Activated naive CD4-positive, alpha-beta T cell treated with anti-CD3 and anti-CD28 coated beads, Interleukin-2, amount 10 ng/mL, durations not matched to agents 7 days and 5 days (primary cell): ENCODE results near the gene PRKN.
A peak's percentile ranks its signal among the peaks of the same experiment; 100 is the strongest.

Source experiments
- CTCF ChIA-PET: fragments of 350-600 bp; sonication (Branson Sonifier 250); formaldehyde crosslinking; loops from one replicate; lab custom pipeline; 2021; ENCODE audit warnings: antibody characterized with exemption; lab: Charles Lee
- DNase-seq: peaks from one replicate; pipeline ENCODE4 v3.0.0-alpha.2; 2020
- H3K27ac Mint-ChIP-seq: one replicate; pipeline ENCODE4 v1.8.0; 2021; ENCODE audit warnings: mild to moderate bottlenecking, moderate library complexity, mixed read lengths
- H3K27me3 Mint-ChIP-seq: one replicate; pipeline ENCODE4 v1.8.0; 2021; ENCODE audit warnings: mild to moderate bottlenecking, mixed read lengths
- H3K36me3 Mint-ChIP-seq: one replicate; pipeline ENCODE4 v1.8.0; 2021; ENCODE audit warnings: mixed read lengths
- H3K4me1 Mint-ChIP-seq: one replicate; pipeline ENCODE4 v1.8.0; 2021; ENCODE audit warnings: mixed read lengths
- H3K4me3 Mint-ChIP-seq: one replicate; pipeline ENCODE4 v1.8.0; 2021; ENCODE audit warnings: mild to moderate bottlenecking, moderate library complexity, mixed read lengths
- H3K9me3 Mint-ChIP-seq: one replicate; pipeline ENCODE4 v1.8.0; 2021; ENCODE audit warnings: mixed read lengths

The PRKN gene

GRCh38 chr6:162488444-162488843 lies 239.1 kb downstream of the PRKN start:
- no peak for DNase-seq
- CTCF ChIA-PET = no interaction called here
- Mint-ChIP-seq H3K9me3 (peaks cover 10% of the 10 kb centered on the region), H3K27ac (no peak overlapping the region), H3K36me3 (no peaks in the 10 kb centered on the region), H3K27me3 (no peaks in the 10 kb centered on the region), H3K4me1 (no peaks in the 10 kb centered on the region), H3K4me3 (no peak overlapping the region)

GRCh38 chr6:162485464-162485863 lies 242.1 kb downstream of the PRKN start:
- H3K9me3 Mint-ChIP-seq = peaks cover 5% of the 10 kb centered on the region
- no peak overlapping the region for H3K4me3 Mint-ChIP-seq
- no peak for DNase-seq
- H3K27ac Mint-ChIP-seq = peak overlapping the region; percentile 72
- no peaks in the 10 kb centered on the region for H3K27me3 Mint-ChIP-seq
- no peaks in the 10 kb centered on the region for H3K4me1 Mint-ChIP-seq
- CTCF ChIA-PET = no interaction called here
- H3K36me3 Mint-ChIP-seq = no peaks in the 10 kb centered on the region

- H3K9me3 Mint-ChIP-seq = peaks cover 5% of the 10 kb centered on the region
- H3K4me1 Mint-ChIP-seq = no peaks in the 10 kb centered on the region
- H3K36me3 Mint-ChIP-seq = no peaks in the 10 kb centered on the region
- no peak for DNase-seq
- CTCF ChIA-PET = no interaction called here
- no peak overlapping the region for H3K4me3 Mint-ChIP-seq
- H3K27ac Mint-ChIP-seq = no peak overlapping the region
- H3K27me3 Mint-ChIP-seq = no peaks in the 10 kb centered on the region
Observed at GRCh38 chr6:162481938-162482337, 245.6 kb downstream of the PRKN start.

- CTCF ChIA-PET = no interaction called here
- Mint-ChIP-seq H3K27me3 (no peaks in the 10 kb centered on the region), H3K36me3 (no peaks in the 10 kb centered on the region), H3K9me3 (peaks cover 5% of the 10 kb centered on the region), H3K4me1 (no peaks in the 10 kb centered on the region), H3K4me3 (no peak overlapping the region), H3K27ac (no peak overlapping the region)
- no peak for DNase-seq
Observed at GRCh38 chr6:162481320-162481719, 246.2 kb downstream of the PRKN start.

- H3K27me3 Mint-ChIP-seq = no peaks in the 10 kb centered on the region
- H3K4me3 Mint-ChIP-seq = no peak overlapping the region
- no peak overlapping the region for H3K27ac Mint-ChIP-seq
- H3K36me3 Mint-ChIP-seq = no peaks in the 10 kb centered on the region
- CTCF ChIA-PET = no interaction called here
- H3K4me1 Mint-ChIP-seq = no peaks in the 10 kb centered on the region
- H3K9me3 Mint-ChIP-seq = peaks cover 9% of the 10 kb centered on the region
- DNase-seq = no peak
Observed at GRCh38 chr6:162478192-162478671, 249.3 kb downstream of the PRKN start.

GRCh38 chr6:162474722-162475121 lies 252.8 kb downstream of the PRKN start:
- H3K27me3 Mint-ChIP-seq = no peaks in the 10 kb centered on the region
- no peaks in the 10 kb centered on the region for H3K4me1 Mint-ChIP-seq
- H3K27ac Mint-ChIP-seq = no peak overlapping the region
- H3K4me3 Mint-ChIP-seq = no peak overlapping the region
- CTCF ChIA-PET = no interaction called here
- no peaks in the 10 kb centered on the region for H3K36me3 Mint-ChIP-seq
- DNase-seq = no peak
- peaks cover 9% of the 10 kb centered on the region for H3K9me3 Mint-ChIP-seq

GRCh38 chr6:162471842-162472241 lies 255.7 kb downstream of the PRKN start:
- no peak for DNase-seq
- Mint-ChIP-seq H3K27me3 (no peaks in the 10 kb centered on the region), H3K4me3 (no peak overlapping the region), H3K27ac (no peak overlapping the region), H3K4me1 (no peaks in the 10 kb centered on the region), H3K9me3 (peaks cover 6% of the 10 kb centered on the region), H3K36me3 (no peaks in the 10 kb centered on the region)
- CTCF ChIA-PET = no interaction called here

GRCh38 chr6:162468326-162468725 lies 259.2 kb downstream of the PRKN start:
- CTCF ChIA-PET = no interaction called here
- Mint-ChIP-seq H3K27ac (no peak overlapping the region), H3K27me3 (no peaks in the 10 kb centered on the region), H3K36me3 (no peaks in the 10 kb centered on the region), H3K4me3 (no peak overlapping the region), H3K9me3 (peaks cover 4% of the 10 kb centered on the region), H3K4me1 (no peaks in the 10 kb centered on the region)
- DNase-seq = no peak

- no peak overlapping the region for H3K27ac Mint-ChIP-seq
- H3K4me3 Mint-ChIP-seq = no peak overlapping the region
- no peak for DNase-seq
- H3K27me3 Mint-ChIP-seq = no peaks in the 10 kb centered on the region
- no peaks in the 10 kb centered on the region for H3K4me1 Mint-ChIP-seq
- H3K9me3 Mint-ChIP-seq = peaks cover 4% of the 10 kb centered on the region
- H3K36me3 Mint-ChIP-seq = no peaks in the 10 kb centered on the region
- CTCF ChIA-PET = no interaction called here
Observed at GRCh38 chr6:162467679-162468078, 259.9 kb downstream of the PRKN start.

GRCh38 chr6:162463576-162463975 lies 264.0 kb downstream of the PRKN start:
- Mint-ChIP-seq H3K4me3 (no peak overlapping the region), H3K4me1 (no peaks in the 10 kb centered on the region), H3K27ac (no peak overlapping the region), H3K9me3 (peaks cover 4% of the 10 kb centered on the region), H3K36me3 (no peaks in the 10 kb centered on the region), H3K27me3 (no peaks in the 10 kb centered on the region)
- DNase-seq = no peak
- CTCF ChIA-PET = interaction anchor here (0.6 kb wide), 1 partner anchor 180 kb away, joined by 3 read pairs; no protein-coding TSS in a partner anchor

GRCh38 chr6:162459985-162460384 lies 267.6 kb downstream of the PRKN start:
- no peak overlapping the region for H3K4me3 Mint-ChIP-seq
- CTCF ChIA-PET = no interaction called here
- no peaks in the 10 kb centered on the region for H3K27me3 Mint-ChIP-seq
- H3K27ac Mint-ChIP-seq = no peak overlapping the region
- H3K36me3 Mint-ChIP-seq = no peaks in the 10 kb centered on the region
- no peaks in the 10 kb centered on the region for H3K4me1 Mint-ChIP-seq
- peaks cover 6% of the 10 kb centered on the region for H3K9me3 Mint-ChIP-seq
- DNase-seq = no peak

- Mint-ChIP-seq H3K4me1 (no peaks in the 10 kb centered on the region), H3K36me3 (no peaks in the 10 kb centered on the region), H3K4me3 (no peak overlapping the region), H3K27ac (no peak overlapping the region), H3K27me3 (no peaks in the 10 kb centered on the region), H3K9me3 (peaks cover 6% of the 10 kb centered on the region)
- no peak for DNase-seq
- CTCF ChIA-PET = no interaction called here
Observed at GRCh38 chr6:162450358-162450757, 277.2 kb downstream of the PRKN start.

- CTCF ChIA-PET = no interaction called here
- Mint-ChIP-seq H3K4me1 (no peaks in the 10 kb centered on the region), H3K27ac (no peak overlapping the region), H3K36me3 (no peaks in the 10 kb centered on the region), H3K4me3 (no peak overlapping the region), H3K27me3 (no peaks in the 10 kb centered on the region), H3K9me3 (peaks cover 4% of the 10 kb centered on the region)
- DNase-seq = no peak
Observed at GRCh38 chr6:162448294-162448693, 279.3 kb downstream of the PRKN start.

GRCh38 chr6:162443101-162443500 lies 284.5 kb downstream of the PRKN start:
- Mint-ChIP-seq H3K4me1 (no peaks in the 10 kb centered on the region), H3K27ac (no peak overlapping the region), H3K27me3 (no peaks in the 10 kb centered on the region), H3K4me3 (no peak overlapping the region), H3K36me3 (no peaks in the 10 kb centered on the region), H3K9me3 (peaks cover 12% of the 10 kb centered on the region)
- CTCF ChIA-PET = interaction anchor here (0.6 kb wide), 1 partner anchor 41 kb away, joined by 3 read pairs; no protein-coding TSS in a partner anchor
- no peak for DNase-seq

GRCh38 chr6:162442687-162443086 lies 284.9 kb downstream of the PRKN start:
- no peak overlapping the region for H3K4me3 Mint-ChIP-seq
- H3K27me3 Mint-ChIP-seq = no peaks in the 10 kb centered on the region
- CTCF ChIA-PET = interaction anchor here (0.6 kb wide), 1 partner anchor 41 kb away, joined by 3 read pairs; no protein-coding TSS in a partner anchor
- peaks cover 12% of the 10 kb centered on the region for H3K9me3 Mint-ChIP-seq
- H3K27ac Mint-ChIP-seq = no peak overlapping the region
- DNase-seq = no peak
- H3K4me1 Mint-ChIP-seq = no peaks in the 10 kb centered on the region
- no peaks in the 10 kb centered on the region for H3K36me3 Mint-ChIP-seq

GRCh38 chr6:162441991-162442390 lies 285.6 kb downstream of the PRKN start:
- no peaks in the 10 kb centered on the region for H3K4me1 Mint-ChIP-seq
- no peaks in the 10 kb centered on the region for H3K36me3 Mint-ChIP-seq
- H3K27ac Mint-ChIP-seq = no peak overlapping the region
- peaks cover 12% of the 10 kb centered on the region for H3K9me3 Mint-ChIP-seq
- DNase-seq = no peak
- H3K4me3 Mint-ChIP-seq = no peak overlapping the region
- CTCF ChIA-PET = no interaction called here
- H3K27me3 Mint-ChIP-seq = no peaks in the 10 kb centered on the region
